ENCODE results near the gene ARRB1. TPM values are rescaled to one million over a fixed set of nuclear protein-coding genes. Genes with fewer than 3 reads are reported as not detected.

Gene ARRB1
- polyA plus RNA-seq, 2 of the 4 experiments (the other 2 are of a cell fraction): 6.8 to 14.3 TPM

DNA sequence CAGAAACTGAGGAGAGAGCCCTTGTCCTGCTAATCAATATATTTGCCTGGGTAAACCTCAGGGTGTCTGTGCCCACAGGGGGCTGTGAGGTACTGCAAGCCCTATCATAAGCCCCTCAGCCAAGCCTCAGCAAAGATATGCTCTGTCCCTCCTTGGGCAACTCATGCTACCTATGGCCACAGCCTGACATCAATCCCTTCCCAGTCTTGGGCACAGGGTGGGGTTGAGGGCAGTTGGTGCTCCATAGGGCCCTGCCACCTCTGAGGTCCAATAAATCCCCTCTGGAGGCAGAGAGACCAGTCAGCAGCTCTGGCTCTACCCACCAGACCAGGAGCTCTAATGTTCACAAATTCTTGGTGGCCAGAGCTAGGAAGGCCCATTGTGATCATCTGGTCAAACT lies 87.1 kb downstream of the ARRB1 start:
- no peak for DNase-seq (ENCODE audit: low read depth in 1 of 2, low spot score in 1 of 2)
- H3K4me3 ChIP-seq: no peak overlapping the region
- no peak for ATAC-seq
- ChIA-PET POLR2A (no interaction called here), CTCF (interaction anchor here (0.7 to 9.7 kb wide), 6 partner anchors 15 to 335 kb away, joined by 3 to 77 read pairs (median 8); partner anchors contain the start of gene TPBGL)
- no peak for FAIRE-seq
- H3K4me1 ChIP-seq: peaks cover 9% of the 10 kb centered on the region; the same call in 1 of the 3 replicates
- H3K4me2 ChIP-seq: no peak overlapping the region
- H3K27ac ChIP-seq: peak overlapping the region; percentile 43; a peak in 2 of 6 replicates
- no peak for TF ChIP-seq POLR2A (IDR thresholded peaks at IDR 0.05; ENCODE audit: low read length)
- no peak for TF ChIP-seq CHD4 (IDR thresholded peaks at IDR 0.05; ENCODE audit: borderline replicate concordance)
- TF ChIP-seq, protein P1, sequence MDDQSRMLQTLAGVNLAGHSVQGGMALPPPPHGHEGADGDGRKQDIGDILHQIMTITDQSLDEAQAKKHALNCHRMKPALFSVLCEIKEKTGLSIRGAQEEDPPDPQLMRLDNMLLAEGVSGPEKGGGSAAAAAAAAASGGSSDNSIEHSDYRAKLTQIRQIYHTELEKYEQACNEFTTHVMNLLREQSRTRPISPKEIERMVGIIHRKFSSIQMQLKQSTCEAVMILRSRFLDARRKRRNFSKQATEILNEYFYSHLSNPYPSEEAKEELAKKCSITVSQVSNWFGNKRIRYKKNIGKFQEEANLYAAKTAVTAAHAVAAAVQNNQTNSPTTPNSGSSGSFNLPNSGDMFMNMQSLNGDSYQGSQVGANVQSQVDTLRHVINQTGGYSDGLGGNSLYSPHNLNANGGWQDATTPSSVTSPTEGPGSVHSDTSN (IDR thresholded peaks at IDR 0.05): no peak
- no peak for TF ChIP-seq ESRRA (IDR thresholded peaks at IDR 0.05; ENCODE audit: borderline replicate concordance, low read length)
- TF ChIP-seq RARB (CRISPR knock-in tag; IDR thresholded peaks at IDR 0.05): no peak
- no peak for TF ChIP-seq SREBF2 (IDR thresholded peaks at IDR 0.05)
- no peak for TF ChIP-seq TFCP2L1 (CRISPR knock-in tag; IDR thresholded peaks at IDR 0.05)
- no peak for TF ChIP-seq NPAS2 (CRISPR knock-in tag; IDR thresholded peaks at IDR 0.05; ENCODE audit: borderline replicate concordance)
- no peak for TF ChIP-seq BHLHE40 (IDR thresholded peaks at IDR 0.05; ENCODE audit: low read depth, low read length)
- TF ChIP-seq NFE2L2 (conservative IDR thresholded peaks at IDR 0.05; ENCODE audit: low read length): no peak
- TF ChIP-seq, protein P2, sequence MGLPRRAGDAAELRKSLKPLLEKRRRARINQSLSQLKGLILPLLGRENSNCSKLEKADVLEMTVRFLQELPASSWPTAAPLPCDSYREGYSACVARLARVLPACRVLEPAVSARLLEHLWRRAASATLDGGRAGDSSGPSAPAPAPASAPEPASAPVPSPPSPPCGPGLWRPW (IDR thresholded peaks at IDR 0.05): no peak
- no peak for TF ChIP-seq FOSL2 (IDR thresholded peaks at IDR 0.05)
- TF ChIP-seq FOSL2 (CRISPR knock-in tag; IDR thresholded peaks at IDR 0.05): no peak
- TF ChIP-seq, protein P3, sequence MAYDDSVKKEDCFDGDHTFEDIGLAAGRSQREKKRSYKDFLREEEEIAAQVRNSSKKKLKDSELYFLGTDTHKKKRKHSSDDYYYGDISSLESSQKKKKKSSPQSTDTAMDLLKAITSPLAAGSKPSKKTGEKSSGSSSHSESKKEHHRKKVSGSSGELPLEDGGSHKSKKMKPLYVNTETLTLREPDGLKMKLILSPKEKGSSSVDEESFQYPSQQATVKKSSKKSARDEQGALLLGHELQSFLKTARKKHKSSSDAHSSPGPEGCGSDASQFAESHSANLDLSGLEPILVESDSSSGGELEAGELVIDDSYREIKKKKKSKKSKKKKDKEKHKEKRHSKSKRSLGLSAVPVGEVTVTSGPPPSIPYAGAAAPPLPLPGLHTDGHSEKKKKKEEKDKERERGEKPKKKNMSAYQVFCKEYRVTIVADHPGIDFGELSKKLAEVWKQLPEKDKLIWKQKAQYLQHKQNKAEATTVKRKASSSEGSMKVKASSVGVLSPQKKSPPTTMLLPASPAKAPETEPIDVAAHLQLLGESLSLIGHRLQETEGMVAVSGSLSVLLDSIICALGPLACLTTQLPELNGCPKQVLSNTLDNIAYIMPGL (CRISPR knock-in tag; IDR thresholded peaks at IDR 0.05; ENCODE audit: borderline replicate concordance): no peak
- no peak for TF ChIP-seq EP300 (IDR thresholded peaks at IDR 0.05)
- no peaks in the 10 kb centered on the region for H3K9me3 ChIP-seq

DNA sequence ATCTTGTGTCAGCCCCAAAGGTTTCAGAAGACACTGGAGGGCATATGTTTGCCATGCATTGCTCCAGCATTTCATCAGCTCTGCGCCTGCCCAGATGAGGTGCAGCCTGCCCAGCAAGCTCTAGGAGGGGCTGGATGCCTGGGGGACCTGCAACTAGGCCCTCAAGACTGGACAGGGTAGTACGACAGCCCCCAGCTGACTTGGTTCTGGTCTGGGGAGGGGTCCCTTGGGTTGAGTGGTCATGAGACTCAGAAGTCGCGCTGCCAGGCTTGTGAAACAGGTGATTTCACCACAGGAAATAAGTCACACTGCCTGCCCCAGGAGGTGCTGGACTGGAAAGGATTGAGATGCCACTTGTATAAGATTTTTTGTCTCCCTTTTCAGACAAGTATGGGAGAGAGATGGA lies 87.5 kb downstream of the ARRB1 start:
- no peak; a peak in 1 of 6 replicates for ATAC-seq
- Histone ChIP-seq H3K4me2 (no peak overlapping the region), H3K4me1 (peaks cover 9% of the 10 kb centered on the region; the same call in 1 of the 3 replicates), H3K27ac (peak overlapping the region; percentile 19 to 43; a peak in 1 of 6 replicates), H3K9me3 (no peaks in the 10 kb centered on the region), H3K4me3 (no peak overlapping the region)
- TF ChIP-seq HEYL (CRISPR knock-in tag; IDR thresholded peaks at IDR 0.05) (no peak), EHF (CRISPR knock-in tag; IDR thresholded peaks at IDR 0.05) (no peak), MYC (IDR thresholded peaks at IDR 0.05; ENCODE audit: borderline replicate concordance, low read length) (no peak), EHMT2 (IDR thresholded peaks at IDR 0.05; ENCODE audit: low read depth) (no peak), CHD2 (IDR thresholded peaks at IDR 0.05; ENCODE audit: low read length, partially characterized antibody) (no peak), HOXB5 (CRISPR knock-in tag; IDR thresholded peaks at IDR 0.05) (no peak), RARB (CRISPR knock-in tag; IDR thresholded peaks at IDR 0.05) (no peak), RCOR1 (IDR thresholded peaks at IDR 0.05; ENCODE audit: low read depth, low read length) (no peak), RFX5 (IDR thresholded peaks at IDR 0.05) (no peak), RNF2 (IDR thresholded peaks at IDR 0.05; ENCODE audit: borderline replicate concordance, low read depth) (no peak)
- TF ChIP-seq, protein P1 (IDR thresholded peaks at IDR 0.05): no peak
- TF ChIP-seq, protein P4, sequence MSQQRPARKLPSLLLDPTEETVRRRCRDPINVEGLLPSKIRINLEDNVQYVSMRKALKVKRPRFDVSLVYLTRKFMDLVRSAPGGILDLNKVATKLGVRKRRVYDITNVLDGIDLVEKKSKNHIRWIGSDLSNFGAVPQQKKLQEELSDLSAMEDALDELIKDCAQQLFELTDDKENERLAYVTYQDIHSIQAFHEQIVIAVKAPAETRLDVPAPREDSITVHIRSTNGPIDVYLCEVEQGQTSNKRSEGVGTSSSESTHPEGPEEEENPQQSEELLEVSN (IDR thresholded peaks at IDR 0.05; ENCODE audit: borderline replicate concordance, low read depth): no peak
- 76% methylated on average over 4 of the region's 4 CpGs for WGBS (ENCODE audit: missing lambda C conversion rate)
- no peak for FAIRE-seq
- CTCF ChIA-PET: interaction anchor here (0.8 to 9.7 kb wide), 7 partner anchors 14 to 241 kb away, joined by 3 to 77 read pairs (median 4); partner anchors contain the start of gene TPBGL
- no peak for DNase-seq (ENCODE audit: low read depth in 1 of 2, low spot score in 1 of 2)
- POLR2A ChIA-PET: no interaction called here

Measured in A549 (cell line).